GM23338 (cell line): ENCODE measurements around the gene FAM53B. TPM values are rescaled to one million over a fixed set of nuclear protein-coding genes. Genes with fewer than 3 reads are reported as not detected.

Experiments used
- ATAC-seq: fragments of 200-7000 bp; cut with Tn5 transposase; 3 replicates; pipeline ENCODE4 v1.9.1; 2020
- DNase-seq: peaks from one replicate; pipeline ENCODE4 v3.0.0-alpha.2; 2015; ENCODE audit warnings: low spot score
- H2AFZ ChIP-seq: fragments of 200-600 bp; sonication (generic); 2 replicates; pipeline ENCODE4 v1.8.0; 2016; ENCODE audit warnings: antibody characterized with exemption, mild to moderate bottlenecking, moderate library complexity
- H3F3A ChIP-seq: fragments of 200-600 bp; sonication (generic); replicated peaks from 2 replicates; pipeline ENCODE4 v1.8.0; 2017; ENCODE audit warnings: antibody characterized with exemption, mixed run types, low read depth
- H3K27ac ChIP-seq: fragments of 200-600 bp; sonication (generic); 2 replicates; pipeline ENCODE4 v1.6.1; 2016; ENCODE audit warnings: low read depth
- H3K27me3 ChIP-seq: fragments of 200-600 bp; sonication (generic); 2 replicates; pipeline ENCODE4 v1.8.0; 2016; ENCODE audit warnings: mild to moderate bottlenecking, mixed run types, moderate library complexity; ENCODE audit not compliant: insufficient read depth
- H3K36me3 ChIP-seq: fragments of 200-600 bp; sonication (generic); 2 replicates; pipeline ENCODE4 v1.8.0; 2016; ENCODE audit warnings: mild to moderate bottlenecking; ENCODE audit not compliant: insufficient read depth
- H3K4me1 ChIP-seq: fragments of 200-600 bp; sonication (generic); 2 replicates; pipeline ENCODE4 v1.8.0; 2016; ENCODE audit warnings: mild to moderate bottlenecking, moderate library complexity; ENCODE audit not compliant: insufficient read depth
- H3K4me2 ChIP-seq: fragments of 200-600 bp; sonication (generic); 2 replicates; pipeline ENCODE4 v1.7.1; 2017; ENCODE audit warnings: mixed run types
- H3K4me3 ChIP-seq: fragments of 200-600 bp; sonication (generic); 2 replicates; pipeline ENCODE4 v1.6.1; 2016; ENCODE audit warnings: mixed run types
- H3K79me2 ChIP-seq: fragments of 200-600 bp; sonication (generic); replicated peaks from 2 replicates; pipeline ENCODE4 v1.8.0; 2017; ENCODE audit warnings: mild to moderate bottlenecking; ENCODE audit not compliant: insufficient read depth
- H3K9me2 ChIP-seq: fragments of 200-600 bp; sonication (generic); 2 replicates; pipeline ENCODE4 v1.8.0; 2017; ENCODE audit not compliant: insufficient read depth
- H4K20me1 ChIP-seq: fragments of 200-600 bp; sonication (generic); replicated peaks from 2 replicates; pipeline ENCODE4 v1.8.0; 2017; ENCODE audit warnings: mild to moderate bottlenecking; ENCODE audit not compliant: insufficient read depth
- H3K27ac Mint-ChIP-seq: 2 replicates; pipeline ENCODE4 v1.8.0; 2020; ENCODE audit warnings: inconsistent platforms, mild to moderate bottlenecking, moderate library complexity, mixed read lengths
- H3K27me3 Mint-ChIP-seq: 3 replicates; pipeline ENCODE4 v1.8.0; 2022; ENCODE audit warnings: low read depth, mild to moderate bottlenecking, moderate library complexity, mixed read lengths, inconsistent platforms; ENCODE audit not compliant: insufficient read depth, poor library complexity
- H3K36me3 Mint-ChIP-seq: 3 replicates; pipeline ENCODE4 v1.8.0; 2021; ENCODE audit warnings: low read depth, mild to moderate bottlenecking, inconsistent platforms, moderate library complexity, mixed read lengths
- H3K4me1 Mint-ChIP-seq: 3 replicates; pipeline ENCODE4 v1.8.0; 2020; ENCODE audit warnings: mild to moderate bottlenecking, inconsistent platforms, mixed read lengths
- H3K4me3 Mint-ChIP-seq: 3 replicates; pipeline ENCODE4 v1.8.0; 2021; ENCODE audit warnings: moderate library complexity, mild to moderate bottlenecking, inconsistent platforms, mixed read lengths
- H3K9me3 Mint-ChIP-seq: 3 replicates; pipeline ENCODE4 v1.8.0; 2020; ENCODE audit warnings: moderate library complexity, mild to moderate bottlenecking, inconsistent platforms, mixed read lengths
- CREB1 ChIP-seq: fragments of 250-450 bp; sonication (Bioruptor Pico); IDR thresholded peaks from 2 replicates; pipeline ENCODE4 v1.5.0; 2020; ENCODE audit warnings: low read depth, mild to moderate bottlenecking, moderate library complexity
- CTCF ChIP-seq, 2 experiments: fragments of 200-600 bp in 1 of 2; sonication (generic) in 1 of 2; conservative IDR thresholded peaks; 2 replicates each; pipeline versions ENCODE4 v1.5.1 to v1.6.1; 2016 to 2017; ENCODE audit warnings: antibody characterized with exemption in 2 of 2, low read depth in 2 of 2, mild to moderate bottlenecking in 2 of 2, moderate library complexity in 1 of 2
- EZH2 ChIP-seq: fragments of 200-600 bp; sonication (generic); IDR thresholded peaks from one replicate; pipeline ENCODE4 v1.8.0; 2017; ENCODE audit warnings: antibody characterized with exemption, mild to moderate bottlenecking, low read depth; ENCODE audit not compliant: unreplicated experiment
- EZH2phosphoT487 ChIP-seq: fragments of 200-600 bp; sonication (generic); IDR thresholded peaks from one replicate; pipeline ENCODE4 v1.8.1; 2018; ENCODE audit warnings: antibody characterized with exemption; ENCODE audit not compliant: unreplicated experiment
- JUNB ChIP-seq: IDR thresholded peaks from one replicate; pipeline ENCODE4 v1.6.1; 2016; ENCODE audit warnings: antibody characterized with exemption; ENCODE audit not compliant: unreplicated experiment
- NANOG ChIP-seq: IDR thresholded peaks from 2 replicates; pipeline ENCODE4 v1.6.1; 2016; ENCODE audit warnings: antibody characterized with exemption, borderline replicate concordance
- POLR2AphosphoS5 ChIP-seq: IDR thresholded peaks from 2 replicates; pipeline ENCODE4 v1.6.1; 2016; ENCODE audit warnings: antibody characterized with exemption, low read depth
- REST ChIP-seq: IDR thresholded peaks from one replicate; pipeline ENCODE4 v1.6.1; 2018; ENCODE audit warnings: antibody characterized with exemption; ENCODE audit not compliant: unreplicated experiment
- STAT1 ChIP-seq: IDR thresholded peaks from one replicate; pipeline ENCODE4 v1.6.1; 2016; ENCODE audit warnings: antibody characterized with exemption; ENCODE audit not compliant: unreplicated experiment
- ZNF331 ChIP-seq: fragments of 250-450 bp; sonication (Bioruptor Pico); IDR thresholded peaks from 2 replicates; pipeline ENCODE4 v1.5.0; 2020; ENCODE audit warnings: low read depth, mild to moderate bottlenecking, moderate library complexity
- ZNF462 ChIP-seq: fragments of 250-450 bp; sonication (Bioruptor Pico); IDR thresholded peaks from 2 replicates; pipeline ENCODE4 v1.5.0; 2020; ENCODE audit warnings: mild to moderate bottlenecking, moderate library complexity
- polyA plus RNA-seq: library from polyadenylated mRNA; unstranded; fragments of >200 nt; fragmentation: Nextera tagmentation; extraction: Ambion mirVana; gene quantifications from 2 replicates; pipeline ENCODE4 v1.2.1, GENCODE V29; 2016
- total RNA-seq: library from RNA; depleted of rRNA; stranded (reverse); fragments of >200 nt; shearing (Covaris generic); gene quantifications from 2 replicates; pipeline ENCODE4 v1.2.3, GENCODE V29; 2014

The FAM53B gene
- total and polyA plus RNA-seq, 2 experiments from 2014 or later, result 3.0 to 20.3 TPM

GRCh38 chr10:124663228-124663627 lies 81.0 kb downstream of the FAM53B start (continued):
- no peak for TF ChIP-seq CTCF (conservative IDR thresholded peaks at IDR 0.05; ENCODE audit: low read depth in 2 of 2)

- no peaks in the 10 kb centered on the region for H3K4me1 Mint-ChIP-seq
- no peak overlapping the region for H2AFZ ChIP-seq
- no peak for TF ChIP-seq EZH2
- TF ChIP-seq STAT1, result no peak
- TF ChIP-seq ZNF462 (CRISPR knock-in tag), result no peak
- TF ChIP-seq JUNB, result no peak
- TF ChIP-seq POLR2AphosphoS5, result no peak
- no peak for TF ChIP-seq ZNF331 (CRISPR knock-in tag)
- TF ChIP-seq REST, result no peak
- no peak for TF ChIP-seq CREB1 (CRISPR knock-in tag)
- no peak for TF ChIP-seq CTCF (conservative IDR thresholded peaks at IDR 0.05; ENCODE audit: low read depth in 2 of 2)
- no peak for TF ChIP-seq EZH2phosphoT487
- TF ChIP-seq NANOG, result no peak
Measured at GRCh38 chr10:124661660-124662180, 82.5 kb downstream of the FAM53B start.

More at GRCh38 chr10:124661660-124662180, 82.5 kb downstream of the FAM53B start:
- DNase-seq, result no peak
- no peaks in the 10 kb centered on the region for H3K36me3 ChIP-seq
- peaks cover 2% of the 10 kb centered on the region for H3K27me3 Mint-ChIP-seq
- H3K27ac Mint-ChIP-seq, result no peak overlapping the region
- no peak overlapping the region for H3K4me3 ChIP-seq
- no peaks in the 10 kb centered on the region for H3F3A ChIP-seq
- H3K4me3 Mint-ChIP-seq, result no peak overlapping the region
- H4K20me1 ChIP-seq, result no peaks in the 10 kb centered on the region
- H3K79me2 ChIP-seq, result no peaks in the 10 kb centered on the region
- no peak overlapping the region for H3K4me2 ChIP-seq
- no peaks in the 10 kb centered on the region for H3K27me3 ChIP-seq
- no peak overlapping the region for H3K27ac ChIP-seq
- no peaks in the 10 kb centered on the region for H3K9me2 ChIP-seq
- H3K4me1 ChIP-seq, result no peaks in the 10 kb centered on the region
- H3K36me3 Mint-ChIP-seq, result no peaks in the 10 kb centered on the region
- no peak for ATAC-seq
- no peaks in the 10 kb centered on the region for H3K9me3 Mint-ChIP-seq
